Suppressor macrophage treated with lipopolysaccharide for 1 hour (primary cell): ENCODE data around the gene RDH5.

Experiments used
- DNase-seq, 3 donors: peaks; one replicate each; pipeline ENCODE4 v3.0.0-alpha.2; 2020 to 2022

RDH5 gene

GRCh38 chr12:55696796-55697462, 23.3 kb upstream of the RDH5 start:
- DNase-seq = no peak

DNA sequence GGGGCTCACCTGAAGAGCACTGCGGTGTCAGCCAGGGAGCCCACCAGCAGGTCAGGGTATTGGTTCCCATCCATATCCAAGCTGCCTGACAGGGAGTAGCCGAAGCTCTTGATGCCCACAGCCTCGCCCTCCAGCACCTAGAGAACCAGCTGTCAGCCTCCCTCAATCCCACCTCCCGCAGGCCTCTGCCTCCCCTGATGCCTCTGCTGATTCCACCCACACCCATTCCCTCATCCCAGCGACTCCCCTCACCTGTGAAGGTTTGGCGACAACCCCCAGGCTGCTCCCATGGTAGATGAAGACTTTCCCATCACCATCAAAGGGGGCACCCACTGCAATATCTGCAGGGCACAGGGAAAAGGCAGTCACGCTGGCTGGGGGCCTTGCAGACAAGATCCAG, 22.5 kb upstream of the RDH5 start:
- DNase-seq = no peak

- DNase-seq = no peak
These were observed 21.8 kb upstream of the RDH5 start for GRCh38 chr12:55698241-55698955.

GRCh38 chr12:55698965-55699364, 21.2 kb upstream of the RDH5 start:
- DNase-seq = no peak

DNA sequence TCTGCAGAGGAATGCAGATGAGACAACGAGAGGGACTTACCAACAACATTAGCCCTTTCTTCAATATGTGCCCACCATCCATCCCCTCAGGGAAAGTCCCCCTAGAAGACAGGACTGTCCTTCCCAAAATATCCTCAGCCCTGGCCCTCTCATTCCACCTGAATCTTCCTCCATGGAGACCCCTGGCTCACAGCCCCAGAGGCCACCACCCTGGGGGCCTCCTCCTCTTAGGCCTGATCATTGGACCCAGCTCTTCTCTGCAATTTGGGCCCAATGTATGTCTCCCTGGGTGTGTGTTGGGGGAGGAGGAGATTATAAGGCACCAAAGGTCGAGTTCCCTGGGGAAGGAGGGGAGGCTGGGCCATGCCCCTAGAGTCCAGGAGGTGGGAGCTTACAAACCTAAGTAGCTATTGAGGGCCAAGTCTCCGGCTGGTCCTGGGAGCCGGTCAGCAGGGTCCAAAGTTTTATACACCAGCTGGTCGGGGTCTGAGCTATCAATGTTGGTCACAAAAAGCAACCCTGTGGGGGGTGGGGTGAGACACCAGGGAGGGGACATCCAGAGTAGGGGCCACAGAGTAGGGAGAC, 20.6 kb upstream of the RDH5 start:
- no peak for DNase-seq

DNA sequence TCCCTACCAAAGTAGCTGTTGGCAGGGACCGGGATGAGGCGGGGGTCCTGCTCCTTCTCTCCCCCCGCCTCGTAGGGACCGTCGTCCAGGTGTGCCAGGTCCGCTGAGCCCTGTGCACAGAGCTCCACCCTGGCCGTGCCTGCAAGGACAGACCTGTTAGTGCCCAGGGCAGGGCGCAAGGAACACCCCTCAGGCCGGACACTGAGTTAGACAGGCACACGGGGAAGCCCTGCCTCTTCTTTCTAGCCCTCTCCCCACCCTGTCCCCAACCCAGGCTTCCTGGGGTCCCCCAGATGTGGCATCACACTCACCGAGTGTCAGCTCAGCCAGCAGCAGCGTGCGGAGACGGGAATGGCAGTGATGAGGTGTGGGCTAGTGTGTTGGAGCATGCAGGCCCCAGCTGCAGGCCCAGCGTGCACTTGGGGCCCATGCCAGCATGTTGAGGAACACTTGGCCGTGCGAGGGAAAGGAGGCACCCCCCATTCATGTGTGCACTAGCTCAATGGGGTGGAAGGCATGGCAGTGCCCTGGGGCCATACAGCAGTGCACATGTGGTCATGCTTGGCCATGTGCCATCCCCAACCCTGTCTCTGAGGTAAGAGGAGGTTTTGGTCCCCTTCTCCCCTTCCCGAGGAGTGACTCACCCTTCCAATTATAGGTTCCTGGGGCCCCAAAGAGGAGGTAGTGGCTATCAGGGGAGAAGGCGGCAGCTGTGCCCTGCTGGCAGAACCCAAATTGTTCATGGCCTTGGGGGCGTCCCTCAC, 19.8 kb upstream of the RDH5 start:
- DNase-seq = no peak

DNA sequence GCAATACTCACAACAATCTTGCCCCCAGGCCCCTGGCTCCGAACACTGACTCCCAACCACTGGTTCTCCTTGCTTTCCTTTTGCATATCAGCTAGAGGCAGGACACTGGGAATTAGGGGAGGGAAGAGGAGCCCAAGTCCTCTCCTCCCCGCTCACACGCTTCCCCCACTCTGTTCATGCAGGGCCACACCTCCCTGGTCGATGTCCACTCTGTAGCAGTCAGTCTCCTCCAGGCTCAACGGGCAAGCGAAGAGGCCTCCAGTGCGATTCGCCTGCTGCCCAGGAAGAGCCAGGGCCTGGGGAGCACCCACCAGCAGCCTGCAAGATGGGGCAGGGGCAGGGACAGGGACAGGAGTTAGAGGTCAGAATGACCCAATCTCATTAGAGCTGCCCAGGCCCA, 17.3 kb upstream of the RDH5 start:
- no peak for DNase-seq

DNA sequence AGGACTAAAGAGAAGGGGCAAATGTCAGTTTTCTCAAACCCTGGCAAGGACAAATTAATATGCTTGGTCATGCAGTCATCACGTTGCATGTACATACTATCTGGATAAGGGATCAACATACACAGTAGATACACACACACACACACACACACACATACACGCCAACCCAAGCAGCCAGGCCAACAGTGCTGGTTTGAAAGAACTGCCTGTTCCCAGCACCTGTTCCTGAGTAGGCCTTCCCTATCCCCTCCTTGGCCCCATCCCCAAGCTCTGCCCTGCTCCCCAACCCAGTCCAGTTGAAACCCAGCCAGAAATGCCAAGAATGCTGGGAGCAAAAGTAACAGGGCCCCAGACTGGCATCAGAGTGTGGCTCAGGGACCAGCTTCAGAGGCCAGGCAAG, 16.9 kb upstream of the RDH5 start:
- DNase-seq = no peak

DNA sequence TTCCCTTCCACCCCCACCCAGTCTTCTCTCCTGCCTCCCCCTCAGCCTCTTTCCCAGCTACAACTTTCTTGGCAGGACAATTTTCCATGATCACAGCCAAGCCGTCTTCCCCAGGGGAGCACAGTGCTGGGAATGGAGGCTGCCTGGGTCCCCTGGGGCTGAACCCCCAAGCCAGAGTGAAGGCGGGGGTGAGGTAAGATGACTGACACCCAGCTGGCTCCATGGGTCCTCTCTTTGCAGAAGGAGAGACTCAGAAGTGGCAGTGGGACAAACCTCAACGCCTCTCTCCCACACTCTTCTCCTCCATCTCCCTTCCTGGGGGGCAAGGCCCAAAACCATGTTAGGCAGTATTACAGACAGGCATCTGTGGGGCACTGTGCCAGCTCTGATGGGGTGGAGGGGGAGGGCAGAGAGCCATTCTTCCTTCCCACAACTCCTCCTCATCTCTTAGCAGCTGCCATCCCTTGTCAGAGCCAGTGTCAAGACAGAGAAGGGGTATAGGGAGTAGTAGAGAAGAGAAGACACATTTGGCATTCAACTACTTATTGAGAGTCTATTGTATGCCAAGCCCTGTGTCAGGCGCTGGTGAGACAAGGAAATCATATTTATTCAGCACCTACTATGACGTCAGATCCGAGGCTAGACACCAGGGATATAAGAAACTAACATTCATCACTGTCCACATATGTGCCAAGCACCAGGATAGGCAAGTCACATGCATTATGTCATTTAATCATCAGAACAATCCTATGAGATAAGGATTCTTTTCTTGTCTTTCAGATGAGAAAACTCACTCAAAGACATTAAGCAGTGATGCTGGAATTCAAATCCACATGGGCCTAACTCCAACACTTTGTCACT, 16.1 kb upstream of the RDH5 start:
- DNase-seq = no peak

DNA sequence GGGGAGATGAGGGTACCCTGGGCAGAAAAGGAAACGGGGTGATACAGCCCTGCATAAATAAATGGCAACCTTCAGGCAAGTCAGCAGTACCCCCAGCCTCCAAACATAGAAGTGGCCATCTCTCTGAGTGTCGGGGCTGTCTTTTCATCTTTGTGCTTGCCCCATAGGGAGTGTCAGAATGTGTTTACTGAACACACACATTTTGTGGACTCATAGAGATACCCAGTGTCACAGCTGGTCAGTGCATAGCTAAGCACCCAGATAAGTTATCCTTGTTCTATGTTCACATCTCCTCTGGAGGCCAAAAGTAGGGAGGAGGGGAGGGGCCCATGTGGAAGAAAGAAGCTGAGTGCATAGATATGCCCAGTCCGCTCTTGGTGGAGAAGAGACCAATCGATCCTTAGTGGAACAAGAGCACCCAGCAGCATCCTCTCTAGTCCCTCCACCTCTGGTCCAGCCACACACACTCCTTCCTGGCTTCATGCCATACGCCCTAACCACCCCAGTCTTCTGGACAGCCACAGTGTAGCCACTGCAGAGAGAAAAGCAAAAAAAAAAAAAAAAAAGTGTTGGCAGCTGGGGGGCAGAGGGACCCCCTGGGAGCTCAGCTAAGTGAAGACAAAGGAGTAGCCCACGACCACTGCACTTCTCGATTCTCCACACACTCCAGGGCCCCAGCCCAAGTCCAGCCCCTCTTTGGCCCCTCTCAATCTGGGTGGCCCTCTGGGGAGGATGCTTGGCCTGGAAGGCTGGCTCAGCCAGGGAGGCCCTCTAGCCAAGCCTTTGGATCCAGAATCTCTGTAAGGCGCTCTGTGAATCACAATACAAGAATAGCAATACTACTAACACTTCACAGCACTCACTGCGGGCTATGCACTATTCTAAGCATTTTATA, 15.1 kb upstream of the RDH5 start:
- no peak for DNase-seq

GRCh38 chr12:55705782-55706402, 14.3 kb upstream of the RDH5 start:
- peak in 1 of 3 donors; percentile 58 for DNase-seq

DNA sequence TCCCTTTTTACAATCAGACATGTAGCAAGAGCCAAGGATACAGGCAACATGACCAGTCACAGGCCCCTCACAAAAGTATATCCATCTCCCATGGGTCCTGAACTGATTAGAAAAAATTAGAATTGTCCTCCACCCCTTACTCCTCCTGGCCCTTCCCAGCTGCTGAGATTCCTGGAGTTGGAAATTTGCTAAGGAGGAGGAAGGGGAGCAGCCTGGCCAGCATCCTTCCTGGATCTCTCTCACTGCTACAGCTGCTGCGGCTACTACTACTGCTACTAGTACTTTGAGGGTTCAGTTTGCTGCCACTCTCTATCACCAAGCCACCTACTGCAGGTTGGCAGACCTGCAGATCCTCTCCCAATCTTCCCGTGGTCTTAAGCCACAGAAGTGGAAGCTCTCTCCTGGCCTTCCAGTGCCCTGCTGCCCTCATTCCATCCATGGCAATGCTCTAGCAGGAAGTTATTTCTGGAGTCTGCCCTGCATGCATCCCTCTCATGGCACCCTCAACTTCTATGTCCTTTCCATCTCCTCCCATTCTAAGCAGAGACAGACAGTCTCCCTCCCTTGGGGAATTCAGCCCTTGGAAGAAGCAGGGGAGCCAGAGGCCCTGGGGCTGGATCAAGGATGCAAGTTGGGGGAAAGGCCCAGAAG, 13.5 kb upstream of the RDH5 start:
- no peak for DNase-seq

- DNase-seq = no peak
These were observed 12.9 kb upstream of the RDH5 start for GRCh38 chr12:55707219-55707671.

GRCh38 chr12:55707841-55708694, 12.1 kb upstream of the RDH5 start, which contains the start of gene ITGA7:
Gene ITGA7 (minus strand): TSS chr12:55707904. CDS start chr12:55707682, 222 bp downstream.
- peak in 1 of 3 donors; percentile 60 for DNase-seq

DNA sequence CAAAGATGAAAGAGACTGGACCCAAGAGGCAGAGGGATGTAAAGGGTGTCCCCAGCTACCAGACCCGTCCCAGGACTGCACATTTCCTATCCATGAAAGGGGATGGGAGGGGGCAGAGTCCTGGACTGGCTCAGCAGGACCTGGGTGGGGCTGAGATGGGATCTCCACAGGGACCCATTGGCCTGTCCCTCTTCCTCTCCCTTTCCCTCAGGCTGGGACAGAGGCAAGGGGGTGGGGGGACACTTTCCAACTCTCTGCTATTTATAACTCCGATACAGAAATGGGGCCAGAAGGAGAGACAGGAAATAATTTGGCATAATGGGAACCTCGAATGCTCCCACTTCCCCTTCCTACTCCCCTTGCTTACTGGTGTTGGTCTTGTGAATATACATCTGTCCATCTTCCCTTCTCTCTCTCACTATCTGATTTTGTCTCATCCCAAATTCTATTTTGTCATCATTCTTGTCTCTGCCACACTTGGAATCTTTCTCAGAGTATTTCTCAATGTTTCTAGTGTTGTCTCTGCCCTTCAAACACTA, 11.4 kb upstream of the RDH5 start:
- peak in 2 of 3 donors; percentile 36 to 40 for DNase-seq

GRCh38 chr12:55711786-55712553, 8.2 kb upstream of the RDH5 start:
- DNase-seq = no peak

- no peak for DNase-seq
These were observed 7.3 kb upstream of the RDH5 start for GRCh38 chr12:55712700-55713415.
